A549 (cell line): ENCODE measurements around the gene KANSL1. TPM values are rescaled to one million over a fixed set of nuclear protein-coding genes. Genes with fewer than 3 reads are reported as not detected.

Experiments used
- ATAC-seq, 2 experiments: fragments of 200-7000 bp in 1 of 2; fragments of >200 bp in 1 of 2; cut with Nextera tagmentation in 1 of 2; cut with Tn5 transposase in 1 of 2; 3 replicates each; pipeline versions ENCODE4 v1.8.0 to v1.9.1; 2018 to 2020; ENCODE audit warnings: mild to moderate bottlenecking in 1 of 2, moderate library complexity in 1 of 2
- CTCF ChIA-PET: fragments of 300-600 bp; sonication (Branson Sonifier 250); formaldehyde crosslinking; extraction: SDS; loops from one replicate; lab custom pipeline; 2021; ENCODE audit warnings: antibody characterized with exemption, inconsistent platforms; lab: Yijun Ruan, JAX
- POLR2A ChIA-PET: fragments of 350-600 bp; formaldehyde crosslinking; extraction: SDS; loops from one replicate; lab custom pipeline; 2021; ENCODE audit warnings: antibody characterized with exemption, inconsistent platforms; lab: Yijun Ruan, JAX
- DNase-seq, 2 experiments: peaks; one replicate each; pipeline versions ENCODE4 v3.0.0 to v3.0.0-alpha.2; 2011 to 2016; ENCODE audit warnings: low read depth in 1 of 2, low spot score in 1 of 2
- FAIRE-seq: peaks from 2 replicates; lab custom pipeline; 2011; peaks lifted over from hg19 to GRCh38; lab: Jason Lieb, UNC
- H3K27ac ChIP-seq, 2 experiments: fragments of >200 bp; sonication (Bioruptor Twin); formaldehyde crosslinking; 3 replicates each; pipeline ENCODE4 v1.5.1; 2016 to 2017
- H3K4me1 ChIP-seq: fragments of >200 bp; sonication (Bioruptor Twin); formaldehyde crosslinking; 3 replicates; pipeline ENCODE4 v1.6.1; 2016
- H3K4me2 ChIP-seq: fragments of >200 bp; sonication (Bioruptor Twin); formaldehyde crosslinking; 3 replicates; pipeline ENCODE4 v1.6.1; 2016
- H3K4me3 ChIP-seq: fragments of >200 bp; sonication (Bioruptor Twin); formaldehyde crosslinking; 3 replicates; pipeline ENCODE4 v1.5.1; 2016
- H3K9me3 ChIP-seq: fragments of >200 bp; sonication (Bioruptor Twin); formaldehyde crosslinking; 3 replicates; pipeline ENCODE4 v1.6.1; 2016
- BCL3 ChIP-seq: fragments of >200 bp; sonication (Bioruptor Twin); formaldehyde crosslinking; IDR thresholded peaks from 3 replicates; pipeline ENCODE4 v1.6.1; 2016
- BHLHE40 ChIP-seq: IDR thresholded peaks from 2 replicates; pipeline ENCODE4 v1.6.1; 2012; ENCODE audit warnings: low read depth, low read length, inconsistent platforms
- CBX2 ChIP-seq: fragments of 200-600 bp; sonication (generic); IDR thresholded peaks from 2 replicates; pipeline ENCODE4 v1.6.1; 2016; ENCODE audit warnings: low read depth, mild to moderate bottlenecking, borderline replicate concordance
- CEBPB ChIP-seq, 2 experiments: fragments of >200 bp in 1 of 2; sonication (Bioruptor Twin) in 1 of 2; formaldehyde crosslinking in 1 of 2; IDR thresholded peaks; 2 replicates each; pipeline ENCODE4 v1.6.1; 2012 to 2016
- CHD2 ChIP-seq: fragments of 150-350 bp; IDR thresholded peaks from 2 replicates; pipeline ENCODE4 v1.6.1; 2014; ENCODE audit warnings: low read length; ENCODE audit not compliant: partially characterized antibody
- CTCF ChIP-seq: fragments of >200 bp; sonication (Bioruptor Twin); formaldehyde crosslinking; IDR thresholded peaks from 3 replicates; pipeline ENCODE4 v1.5.1; 2016
- E2F6 ChIP-seq: IDR thresholded peaks from 2 replicates; pipeline ENCODE4 v1.6.1; 2012; ENCODE audit warnings: low read depth, borderline replicate concordance
- EP300 ChIP-seq, 2 experiments: fragments of >200 bp; sonication (Bioruptor Twin); formaldehyde crosslinking; IDR thresholded peaks; 2 replicates in 1 of 2; 3 replicates in 1 of 2; pipeline ENCODE4 v1.6.1; 2016 to 2017
- ESRRA ChIP-seq: fragments of 150-350 bp; IDR thresholded peaks from 2 replicates; pipeline ENCODE4 v1.6.1; 2014; ENCODE audit warnings: mild to moderate bottlenecking, low read length, borderline replicate concordance
- GATA3 ChIP-seq: IDR thresholded peaks from 2 replicates; pipeline ENCODE4 v1.6.1; 2012; ENCODE audit warnings: borderline replicate concordance
- HOXA7 ChIP-seq: fragments of 250-450 bp; sonication (Bioruptor Pico); IDR thresholded peaks from 2 replicates; pipeline ENCODE4 v1.5.0; 2020; ENCODE audit warnings: mild to moderate bottlenecking, moderate library complexity
- HOXB13 ChIP-seq: fragments of 250-450 bp; sonication (Bioruptor Pico); IDR thresholded peaks from 2 replicates; pipeline ENCODE4 v1.5.0; 2020; ENCODE audit warnings: low read depth, mild to moderate bottlenecking, moderate library complexity
- KDM5A ChIP-seq: fragments of 200-600 bp; sonication (generic); IDR thresholded peaks from 2 replicates; pipeline ENCODE4 v1.6.1; 2016; ENCODE audit warnings: antibody characterized with exemption, mild to moderate bottlenecking
- NFE2L2 ChIP-seq: fragments of 150-350 bp; conservative IDR thresholded peaks from 2 replicates; pipeline ENCODE4 v1.6.1; 2014; ENCODE audit warnings: low read length
- NPAS2 ChIP-seq: fragments of 250-450 bp; sonication (Bioruptor Pico); IDR thresholded peaks from 2 replicates; pipeline ENCODE4 v1.8.0; 2022; ENCODE audit warnings: mild to moderate bottlenecking, moderate library complexity, borderline replicate concordance
- PBX3 ChIP-seq: IDR thresholded peaks from 2 replicates; pipeline ENCODE4 v1.6.1; 2012
- RARB ChIP-seq: fragments of 250-450 bp; sonication (Bioruptor Pico); IDR thresholded peaks from 2 replicates; pipeline ENCODE4 v1.8.0; 2021; ENCODE audit warnings: mild to moderate bottlenecking, moderate library complexity
- REST ChIP-seq: fragments of 200-600 bp; sonication (generic); IDR thresholded peaks from 2 replicates; pipeline ENCODE4 v1.6.1; 2016; ENCODE audit warnings: antibody characterized with exemption, mild to moderate bottlenecking, moderate library complexity
- RNF2 ChIP-seq: fragments of 200-600 bp; sonication (generic); IDR thresholded peaks from 2 replicates; pipeline ENCODE4 v1.6.1; 2016; ENCODE audit warnings: low read depth, mild to moderate bottlenecking, antibody characterized with exemption, moderate library complexity, borderline replicate concordance
- SMC3 ChIP-seq: fragments of >200 bp; sonication (Bioruptor Twin); formaldehyde crosslinking; IDR thresholded peaks from 3 replicates; pipeline ENCODE4 v1.6.1; 2018; ENCODE audit warnings: inconsistent platforms
- SREBF2 ChIP-seq: fragments of 450-650 bp; IDR thresholded peaks from 2 replicates; pipeline ENCODE4 v1.6.1; 2014; ENCODE audit warnings: mild to moderate bottlenecking, moderate library complexity
- TP53 ChIP-seq: fragments of 250-450 bp; sonication (Bioruptor Pico); IDR thresholded peaks from 2 replicates; pipeline ENCODE4 v1.5.0; 2021; ENCODE audit warnings: mild to moderate bottlenecking, moderate library complexity
- ZC3H11A ChIP-seq: fragments of 450-650 bp; IDR thresholded peaks from 2 replicates; pipeline ENCODE4 v1.6.1; 2014; ENCODE audit warnings: antibody characterized with exemption, mild to moderate bottlenecking
- WGBS: methylation state at CpG from one replicate; pipeline ENCODE4 v1.1.6; 2017; ENCODE audit errors: missing lambda C conversion rate; 5-methylcytosine and 5-hydroxymethylcytosine counted together
- polyA plus RNA-seq, 4 experiments: library from polyadenylated mRNA; depleted of rRNA in 3 of 4; stranded (reverse); fragments of >200 nt; fragmentation: RNase III in 1 of 4; extraction: RNeasy Plus Mini Kit Qiagen cat#74134 plus additional on column Dnase treatment in 1 of 4; gene quantifications; 2 replicates in 3 of 4; 3 replicates in 1 of 4; pipeline ENCODE4 v1.2.3, GENCODE V29; 2011 to 2017

KANSL1 gene
- polyA plus RNA-seq, 2 of the 4 experiments (the other 2 are of a cell fraction): 22.6 to 27.9 TPM

GRCh38 chr17:46001390-46002310 is 191.6 kb downstream of the KANSL1 start:
- DNase-seq (no peak), FAIRE-seq (no peak), ATAC-seq (peak; percentile 15 to 17; a peak in 4 of 6 replicates)
- WGBS: 56% methylated on average over 13 of the region's 13 CpGs
- peaks cover 15% of the 10 kb centered on the region for H3K4me1 ChIP-seq
- no peak overlapping the region for H3K4me3 ChIP-seq
- CTCF ChIA-PET: interaction anchor here (0.6 to 9.0 kb wide), 60 partner anchors 10 to 893 kb away, joined by 3 to 186 read pairs (median 6); partner anchors contain the start of gene KANSL1
- H3K9me3 ChIP-seq: no peaks in the 10 kb centered on the region
- TF ChIP-seq BHLHE40 (no peak), EP300 (IDR thresholded peaks at IDR 0.05) (no peak), GATA3 (no peak), NPAS2 (no peak), CEBPB (IDR thresholded peaks at IDR 0.05) (no peak), PBX3 (no peak), HOXB13 (CRISPR knock-in tag) (no peak), CBX2 (no peak), RARB (CRISPR knock-in tag) (no peak), RNF2 (no peak), CTCF (no peak), ESRRA (no peak), BCL3 (no peak), ZC3H11A (no peak), KDM5A (no peak), REST (no peak)
- H3K4me2 ChIP-seq: no peak overlapping the region
- no peak overlapping the region for H3K27ac ChIP-seq
- POLR2A ChIA-PET: no interaction called here

- no peak for TF ChIP-seq E2F6
- no peak for TF ChIP-seq HOXA7 (CRISPR knock-in tag)
- no peak for TF ChIP-seq SMC3
- no peak for TF ChIP-seq CHD2
- no peak for TF ChIP-seq NFE2L2
- no peak for TF ChIP-seq SREBF2
- no peak for TF ChIP-seq TP53
- no peaks in the 10 kb centered on the region for H3K9me3 ChIP-seq
- no peak overlapping the region for H3K4me3 ChIP-seq
- no peak for ATAC-seq
- H3K4me2 ChIP-seq: no peak overlapping the region
- no peak for FAIRE-seq
- ChIA-PET CTCF (interaction anchor here (0.6 to 9.0 kb wide), 14 partner anchors 11 to 415 kb away, joined by 3 to 186 read pairs (median 7); partner anchors contain the start of gene KANSL1), POLR2A (no interaction called here)
- WGBS: 77% methylated on average over 2 of the region's 2 CpGs
- no peak for DNase-seq
- H3K4me1 ChIP-seq: peaks cover 15% of the 10 kb centered on the region
- no peak overlapping the region for H3K27ac ChIP-seq
Measured at GRCh38 chr17:46000757-46001156, 192.5 kb downstream of the KANSL1 start.
